ENCODE results near the gene EDDM3A.
"Not testable (repeated sequence)": the region's sequence is repeated elsewhere in the genome, so short reads cannot be mapped to it uniquely, and the experiment has no call there.

EDDM3A gene

DNA sequence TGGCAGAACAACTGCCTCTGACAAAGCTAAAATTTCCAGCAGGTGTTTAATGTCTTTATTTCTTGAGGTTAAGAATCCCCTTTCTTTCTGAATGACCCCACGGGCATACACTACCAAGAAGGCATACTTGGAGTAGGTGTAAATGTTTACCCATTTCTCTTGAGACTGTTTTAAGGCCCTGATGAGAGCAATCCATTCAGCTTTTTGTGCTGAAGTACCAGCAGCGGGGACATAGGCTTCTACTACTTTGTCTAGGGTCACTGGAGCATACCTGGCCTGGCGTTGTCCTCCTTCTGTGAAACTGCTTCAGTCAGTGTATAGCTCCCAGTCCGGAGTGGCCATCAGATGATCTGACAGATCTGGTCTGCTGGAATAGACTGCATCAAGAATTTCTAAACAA lies 34.4 kb upstream of the EDDM3A start:
- FAIRE-seq = no peak
- no peak for DNase-seq (ENCODE audit: insufficient read length, low spot score)
- no peak for TF ChIP-seq SPI1 (IDR thresholded peaks at IDR 0.05; ENCODE audit: low read depth, low read length)
- TF ChIP-seq POU2F2 (IDR thresholded peaks at IDR 0.05; ENCODE audit: low read depth, low read length) = no peak
- TF ChIP-seq TAF1 (IDR thresholded peaks at IDR 0.05; ENCODE audit: low read depth, low read length) = no peak
- no peak for TF ChIP-seq PAX5 (IDR thresholded peaks at IDR 0.05; ENCODE audit: insufficient read depth, low read length, severe bottlenecking)
- no peak for TF ChIP-seq POLR2AphosphoS5 (IDR thresholded peaks at IDR 0.05; ENCODE audit: low read depth, low read length)
- TF ChIP-seq POLR2A (IDR thresholded peaks at IDR 0.05; ENCODE audit: low read depth, low read length) = no peak

DNA sequence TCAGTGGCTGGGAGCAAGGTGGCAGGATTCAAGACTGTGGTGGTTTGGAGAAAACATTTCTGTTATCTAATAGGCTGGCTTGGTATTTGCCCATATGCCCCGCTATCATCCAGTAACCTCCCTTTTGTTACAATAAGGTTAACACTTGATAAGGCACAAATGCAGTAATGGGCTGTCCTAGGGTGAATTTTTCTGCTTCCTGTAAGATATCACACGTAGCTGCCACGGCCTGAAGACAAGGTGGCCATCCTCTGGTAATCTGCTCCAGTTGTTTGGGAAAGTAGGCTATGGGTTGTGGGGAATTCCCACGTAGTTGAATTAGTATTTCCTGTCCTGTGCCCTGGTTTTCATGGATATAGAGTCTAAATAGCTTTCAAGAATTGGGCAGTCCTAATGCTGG lies 34.0 kb upstream of the EDDM3A start:
- FAIRE-seq (no peak), DNase-seq (ENCODE audit: insufficient read length, low spot score) (no peak)
- no peak for TF ChIP-seq POLR2AphosphoS5 (IDR thresholded peaks at IDR 0.05; ENCODE audit: low read depth, low read length)
- no peak for TF ChIP-seq TAF1 (IDR thresholded peaks at IDR 0.05; ENCODE audit: low read depth, low read length)
- TF ChIP-seq PAX5 (IDR thresholded peaks at IDR 0.05; ENCODE audit: insufficient read depth, low read length, severe bottlenecking) = no peak
- TF ChIP-seq POU2F2 (IDR thresholded peaks at IDR 0.05; ENCODE audit: low read depth, low read length) = no peak
- TF ChIP-seq SPI1 (IDR thresholded peaks at IDR 0.05; ENCODE audit: low read depth, low read length) = no peak
- no peak for TF ChIP-seq POLR2A (IDR thresholded peaks at IDR 0.05; ENCODE audit: low read depth, low read length)

DNA sequence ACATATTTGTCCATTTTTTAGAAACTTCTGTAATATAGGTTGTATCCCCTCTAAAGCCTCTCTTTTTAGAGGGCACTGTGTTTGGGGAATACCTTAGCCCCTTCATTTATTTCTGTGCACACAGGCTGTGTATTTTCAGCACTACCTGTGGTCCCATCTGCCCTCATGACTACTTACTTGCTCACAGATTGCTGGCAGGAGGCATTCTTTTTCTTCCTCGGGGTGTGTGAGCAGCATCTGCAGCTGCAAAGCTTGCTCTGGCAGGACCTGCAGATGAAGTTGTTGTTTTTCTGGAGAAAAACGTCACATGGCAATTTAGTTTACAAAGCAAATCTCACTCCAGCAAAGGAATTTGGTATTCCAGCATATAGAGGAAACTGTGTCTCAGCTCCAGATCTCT lies 32.8 kb upstream of the EDDM3A start:
- no peak for FAIRE-seq
- TF ChIP-seq POLR2AphosphoS5 (IDR thresholded peaks at IDR 0.05; ENCODE audit: low read depth, low read length) = no peak
- no peak for TF ChIP-seq POU2F2 (IDR thresholded peaks at IDR 0.05; ENCODE audit: low read depth, low read length)
- no peak for TF ChIP-seq PAX5 (IDR thresholded peaks at IDR 0.05; ENCODE audit: insufficient read depth, low read length, severe bottlenecking)
- no peak for TF ChIP-seq SPI1 (IDR thresholded peaks at IDR 0.05; ENCODE audit: low read depth, low read length)
- no peak for DNase-seq (ENCODE audit: insufficient read length, low spot score)

DNA sequence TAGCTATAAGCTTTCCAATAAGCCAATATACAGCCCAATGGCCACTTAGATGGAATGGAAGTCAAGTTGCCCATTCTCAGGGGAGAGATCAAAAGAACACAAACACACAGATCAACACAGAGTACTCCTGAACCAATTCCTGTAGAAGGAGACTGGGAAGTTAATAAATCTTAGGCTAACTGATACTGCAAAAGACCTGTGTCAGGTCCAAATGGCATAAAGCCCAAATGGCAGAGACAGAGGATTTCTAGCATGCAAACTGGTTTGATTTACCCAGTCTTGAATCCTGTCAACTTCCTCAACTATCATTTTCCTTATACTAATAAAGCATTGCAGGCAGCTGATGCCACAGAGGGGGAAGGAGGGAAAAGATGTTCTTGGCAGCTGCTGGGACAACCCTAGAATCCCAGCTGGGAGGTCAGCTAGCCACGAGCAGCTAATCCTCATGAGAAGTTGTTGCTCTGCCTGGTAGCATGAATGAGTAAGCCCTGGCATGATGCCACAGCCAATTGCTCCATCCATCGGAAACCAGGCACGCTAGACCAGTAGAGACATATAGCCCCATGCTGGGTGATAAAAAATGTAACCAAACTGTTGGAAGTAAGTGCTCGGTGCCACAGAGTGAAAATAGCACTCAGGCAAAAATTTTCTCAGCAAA lies 31.0 kb upstream of the EDDM3A start:
- no peak for FAIRE-seq

DNA sequence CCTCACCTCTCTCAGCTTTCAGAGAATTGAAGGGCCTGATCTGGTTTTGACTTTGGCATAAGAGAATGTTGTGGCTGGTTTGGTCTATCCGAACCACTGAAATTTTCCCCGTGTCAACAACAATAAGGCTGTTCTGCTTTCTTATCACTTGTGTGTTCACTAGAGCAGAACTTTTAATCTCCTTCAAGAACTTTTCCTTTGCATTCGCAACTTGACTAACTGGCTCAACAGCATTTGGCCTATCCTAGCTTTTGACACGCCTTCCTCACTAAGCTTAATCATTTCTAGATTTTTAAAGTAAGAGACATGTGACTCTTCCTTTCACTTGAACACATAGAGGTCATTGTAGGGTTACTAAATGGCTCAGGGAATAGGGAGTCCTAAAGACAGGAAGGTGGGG lies 25.9 kb upstream of the EDDM3A start:
- FAIRE-seq (no peak), DNase-seq (ENCODE audit: insufficient read length, low spot score) (no peak)
- no peak for TF ChIP-seq POLR2AphosphoS5 (IDR thresholded peaks at IDR 0.05; ENCODE audit: low read depth, low read length)
- no peak for TF ChIP-seq POLR2A (IDR thresholded peaks at IDR 0.05; ENCODE audit: low read depth, low read length)
- TF ChIP-seq SPI1 (IDR thresholded peaks at IDR 0.05; ENCODE audit: low read depth, low read length) = no peak
- TF ChIP-seq POU2F2 (IDR thresholded peaks at IDR 0.05; ENCODE audit: low read depth, low read length) = no peak
- TF ChIP-seq TAF1 (IDR thresholded peaks at IDR 0.05; ENCODE audit: low read depth, low read length) = no peak
- no peak for TF ChIP-seq PAX5 (IDR thresholded peaks at IDR 0.05; ENCODE audit: insufficient read depth, low read length, severe bottlenecking)

More for the DNA sequence above, 31.0 kb upstream of the EDDM3A start:
- no peak for TF ChIP-seq POLR2A (IDR thresholded peaks at IDR 0.05; ENCODE audit: low read depth, low read length)
- TF ChIP-seq POLR2AphosphoS5 (IDR thresholded peaks at IDR 0.05; ENCODE audit: low read depth, low read length) = no peak
- TF ChIP-seq POU2F2 (IDR thresholded peaks at IDR 0.05; ENCODE audit: low read depth, low read length) = no peak
- no peak for TF ChIP-seq SPI1 (IDR thresholded peaks at IDR 0.05; ENCODE audit: low read depth, low read length)
- no peak for TF ChIP-seq TAF1 (IDR thresholded peaks at IDR 0.05; ENCODE audit: low read depth, low read length)
- TF ChIP-seq PAX5 (IDR thresholded peaks at IDR 0.05; ENCODE audit: insufficient read depth, low read length, severe bottlenecking) = no peak
- DNase-seq (ENCODE audit: insufficient read length, low spot score) = no peak

DNA sequence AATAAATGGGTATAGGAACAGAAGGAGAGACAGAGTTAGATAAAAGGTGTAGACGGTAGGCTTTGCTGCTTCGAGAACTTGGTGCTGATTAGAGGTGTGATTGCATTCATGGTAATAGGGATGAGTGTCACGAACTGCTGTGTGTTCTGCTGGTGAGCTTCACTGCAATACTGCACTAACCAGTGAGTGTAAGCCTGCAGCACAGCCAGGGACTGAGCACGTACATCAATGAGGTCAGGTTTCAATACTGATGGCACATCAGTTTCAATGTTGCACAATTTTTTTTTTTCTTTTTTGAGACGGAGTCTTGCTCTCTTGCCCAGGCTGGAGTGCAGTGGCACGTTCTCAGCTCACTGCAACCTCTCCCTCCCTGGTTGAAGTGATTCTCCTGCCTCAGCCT lies 24.9 kb upstream of the EDDM3A start:
- DNase-seq (ENCODE audit: insufficient read length, low spot score) (no peak), FAIRE-seq (no peak)
- TF ChIP-seq SPI1 (IDR thresholded peaks at IDR 0.05; ENCODE audit: low read depth, low read length) (no peak), TAF1 (IDR thresholded peaks at IDR 0.05; ENCODE audit: low read depth, low read length) (no peak), POU2F2 (IDR thresholded peaks at IDR 0.05; ENCODE audit: low read depth, low read length) (no peak), PAX5 (IDR thresholded peaks at IDR 0.05; ENCODE audit: insufficient read depth, low read length, severe bottlenecking) (no peak), POLR2AphosphoS5 (IDR thresholded peaks at IDR 0.05; ENCODE audit: low read depth, low read length) (no peak), POLR2A (IDR thresholded peaks at IDR 0.05; ENCODE audit: low read depth, low read length) (no peak)

DNA sequence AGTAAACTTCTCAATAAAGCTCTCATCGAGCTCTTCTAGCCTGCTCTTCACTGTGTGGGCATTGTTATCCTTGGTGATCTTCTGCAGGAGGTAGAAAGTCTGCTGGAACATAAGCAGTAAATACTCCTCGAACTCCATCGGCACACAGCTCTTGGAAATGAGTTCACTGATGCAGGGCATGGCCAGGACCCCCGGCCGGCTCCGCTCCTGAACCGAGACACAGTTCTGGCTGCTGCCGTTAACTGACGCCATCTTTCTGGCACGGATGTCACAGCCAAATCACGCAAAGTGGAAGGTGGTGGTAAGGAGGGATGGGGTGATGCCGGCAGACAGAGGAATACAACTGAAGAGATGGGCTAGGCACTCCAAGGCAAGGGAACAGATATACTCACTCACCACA lies 23.7 kb upstream of the EDDM3A start:
- TF ChIP-seq PAX5 (IDR thresholded peaks at IDR 0.05; ENCODE audit: insufficient read depth, low read length, severe bottlenecking) (no peak), TAF1 (IDR thresholded peaks at IDR 0.05; ENCODE audit: low read depth, low read length) (no peak), POLR2AphosphoS5 (IDR thresholded peaks at IDR 0.05; ENCODE audit: low read depth, low read length) (no peak), POU2F2 (IDR thresholded peaks at IDR 0.05; ENCODE audit: low read depth, low read length) (no peak), SPI1 (IDR thresholded peaks at IDR 0.05; ENCODE audit: low read depth, low read length) (no peak), POLR2A (IDR thresholded peaks at IDR 0.05; ENCODE audit: low read depth, low read length) (no peak)
- FAIRE-seq (no peak), DNase-seq (ENCODE audit: insufficient read length, low spot score) (no peak)

DNA sequence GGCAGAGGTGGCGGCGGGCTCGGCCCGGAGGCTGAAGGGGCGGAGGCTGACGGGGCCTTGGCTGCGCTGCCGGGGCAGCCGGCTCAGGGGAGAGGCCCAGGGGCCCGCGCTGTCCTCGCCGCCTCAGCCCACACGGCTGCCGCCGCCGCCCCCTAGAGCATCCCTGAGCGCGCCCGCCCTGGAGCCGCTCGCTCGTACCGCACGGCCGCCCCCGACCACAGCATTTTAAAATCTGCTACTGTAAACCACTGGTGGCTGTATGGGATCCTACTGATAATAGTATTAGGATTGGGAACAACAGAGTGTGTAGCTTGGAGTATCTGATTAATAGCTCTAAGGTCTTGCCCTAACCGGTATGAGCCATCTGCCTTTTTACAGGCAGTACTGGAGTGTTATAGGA lies 22.2 kb upstream of the EDDM3A start:
- FAIRE-seq = no peak
- DNase-seq (ENCODE audit: insufficient read length, low spot score) = no peak

DNA sequence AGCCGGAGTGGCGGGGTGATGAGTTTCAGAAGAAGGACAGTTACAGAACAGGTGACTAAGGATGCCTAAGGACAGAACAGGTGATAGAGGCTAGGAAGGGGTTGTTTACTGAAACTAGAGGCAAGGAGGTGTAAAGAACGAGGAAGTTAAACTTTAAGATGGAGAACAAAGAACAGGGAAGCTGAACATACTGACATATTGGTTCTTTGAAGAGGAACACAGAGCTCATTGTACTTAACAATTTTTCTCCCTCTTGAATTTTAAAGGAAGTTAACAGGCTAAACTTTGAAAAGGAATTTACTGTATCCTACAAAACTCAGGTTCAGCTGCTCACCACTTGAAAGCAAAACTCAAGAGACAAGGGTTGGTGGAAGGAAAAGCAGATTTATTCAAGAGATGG lies 19.6 kb upstream of the EDDM3A start:
- not testable (repeated sequence) for FAIRE-seq; DNase-seq (ENCODE audit: insufficient read length, low spot score)

More for the DNA sequence above, 22.2 kb upstream of the EDDM3A start:
- TF ChIP-seq POU2F2 (IDR thresholded peaks at IDR 0.05; ENCODE audit: low read depth, low read length) = no peak

DNA sequence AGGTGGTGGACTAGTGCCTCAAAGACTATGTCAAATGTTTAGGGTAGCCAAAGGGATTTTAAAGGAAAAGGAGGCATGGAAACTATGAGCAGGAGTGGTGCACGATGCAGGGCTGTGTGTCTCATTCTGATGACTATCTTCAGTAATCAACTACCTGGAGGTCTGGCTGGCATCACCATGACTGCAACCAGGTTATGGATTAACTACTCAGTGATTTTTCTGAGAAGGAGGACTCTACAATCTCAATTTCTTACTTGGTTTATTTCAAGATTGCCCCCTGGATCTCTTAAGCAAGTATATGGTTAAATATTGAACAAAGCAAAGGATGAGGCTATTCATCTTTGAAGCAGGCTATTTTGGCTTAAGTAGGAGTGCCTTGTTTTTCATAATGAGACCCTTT lies 19.2 kb upstream of the EDDM3A start:
- FAIRE-seq (no peak), DNase-seq (ENCODE audit: insufficient read length, low spot score) (no peak)
- TF ChIP-seq POLR2A (IDR thresholded peaks at IDR 0.05; ENCODE audit: low read depth, low read length) = no peak
- TF ChIP-seq POU2F2 (IDR thresholded peaks at IDR 0.05; ENCODE audit: low read depth, low read length) = no peak
- no peak for TF ChIP-seq PAX5 (IDR thresholded peaks at IDR 0.05; ENCODE audit: insufficient read depth, low read length, severe bottlenecking)
- TF ChIP-seq POLR2AphosphoS5 (IDR thresholded peaks at IDR 0.05; ENCODE audit: low read depth, low read length) = no peak
- no peak for TF ChIP-seq TAF1 (IDR thresholded peaks at IDR 0.05; ENCODE audit: low read depth, low read length)
- TF ChIP-seq SPI1 (IDR thresholded peaks at IDR 0.05; ENCODE audit: low read depth, low read length) = no peak

Data from GM12891 (cell line).